Ishikawa (cell line): Measurements from ENCODE around the gene MAPKAPK5.

Experiments used
- CEBPB ChIP-seq: IDR thresholded peaks from 2 replicates; pipeline ENCODE4 v1.6.1; 2012
- CREB1 ChIP-seq: IDR thresholded peaks from 2 replicates; pipeline ENCODE4 v1.6.1; 2012; ENCODE audit warnings: low read depth
- EGR1 ChIP-seq: IDR thresholded peaks from 2 replicates; pipeline ENCODE4 v1.6.1; 2012
- EP300 ChIP-seq: IDR thresholded peaks from 2 replicates; pipeline ENCODE4 v1.6.1; 2012; ENCODE audit warnings: borderline replicate concordance
- FOXM1 ChIP-seq: IDR thresholded peaks from 2 replicates; pipeline ENCODE4 v1.6.1; 2012; ENCODE audit warnings: low read depth, borderline replicate concordance
- NFIC ChIP-seq: IDR thresholded peaks from 2 replicates; pipeline ENCODE4 v1.6.1; 2012
- RAD21 ChIP-seq: IDR thresholded peaks from 2 replicates; pipeline ENCODE4 v1.6.1; 2012; ENCODE audit warnings: low read depth
- TAF1 ChIP-seq: IDR thresholded peaks from 2 replicates; pipeline ENCODE4 v1.6.1; 2012; ENCODE audit warnings: low read depth, mild to moderate bottlenecking
- TCF12 ChIP-seq: IDR thresholded peaks from 2 replicates; pipeline ENCODE4 v1.6.1; 2012; ENCODE audit warnings: low read depth
- TEAD4 ChIP-seq: IDR thresholded peaks from 2 replicates; pipeline ENCODE4 v1.6.1; 2012
- USF1 ChIP-seq: IDR thresholded peaks from 2 replicates; pipeline ENCODE4 v1.6.1; 2012
- YY1 ChIP-seq: IDR thresholded peaks from 2 replicates; pipeline ENCODE4 v1.6.1; 2012; ENCODE audit warnings: low read depth
- ZBTB7A ChIP-seq: IDR thresholded peaks from 2 replicates; pipeline ENCODE4 v1.6.1; 2012; ENCODE audit warnings: low read depth
- TF ChIP-seq, protein P1 (sequence below): IDR thresholded peaks from 2 replicates; pipeline ENCODE4 v1.6.1; 2012; ENCODE audit warnings: low read depth, mild to moderate bottlenecking
- TF ChIP-seq, protein P2 (sequence below): IDR thresholded peaks from 2 replicates; pipeline ENCODE4 v1.6.1; 2012

The MAPKAPK5 gene

DNA sequence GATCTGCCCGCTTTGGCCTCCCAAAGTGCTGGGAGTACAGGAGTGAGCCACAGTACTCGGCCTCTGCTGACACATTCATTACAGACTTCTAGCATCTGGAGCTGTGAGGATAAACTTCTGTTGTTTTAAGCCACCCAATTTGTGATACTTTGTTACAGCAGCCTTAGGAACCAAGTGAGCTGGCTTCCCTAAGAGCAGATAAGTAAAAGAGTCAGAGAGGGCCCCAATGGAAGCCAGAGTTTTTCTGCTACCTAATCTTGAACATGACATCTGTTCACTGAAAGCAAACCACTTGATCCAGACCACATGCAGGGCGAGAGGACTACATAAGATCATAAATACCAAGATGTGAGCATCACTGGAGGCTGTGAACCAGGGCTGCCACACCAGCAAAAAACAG is 3.7 kb upstream of the MAPKAPK5 start:
- TF ChIP-seq, protein P1, sequence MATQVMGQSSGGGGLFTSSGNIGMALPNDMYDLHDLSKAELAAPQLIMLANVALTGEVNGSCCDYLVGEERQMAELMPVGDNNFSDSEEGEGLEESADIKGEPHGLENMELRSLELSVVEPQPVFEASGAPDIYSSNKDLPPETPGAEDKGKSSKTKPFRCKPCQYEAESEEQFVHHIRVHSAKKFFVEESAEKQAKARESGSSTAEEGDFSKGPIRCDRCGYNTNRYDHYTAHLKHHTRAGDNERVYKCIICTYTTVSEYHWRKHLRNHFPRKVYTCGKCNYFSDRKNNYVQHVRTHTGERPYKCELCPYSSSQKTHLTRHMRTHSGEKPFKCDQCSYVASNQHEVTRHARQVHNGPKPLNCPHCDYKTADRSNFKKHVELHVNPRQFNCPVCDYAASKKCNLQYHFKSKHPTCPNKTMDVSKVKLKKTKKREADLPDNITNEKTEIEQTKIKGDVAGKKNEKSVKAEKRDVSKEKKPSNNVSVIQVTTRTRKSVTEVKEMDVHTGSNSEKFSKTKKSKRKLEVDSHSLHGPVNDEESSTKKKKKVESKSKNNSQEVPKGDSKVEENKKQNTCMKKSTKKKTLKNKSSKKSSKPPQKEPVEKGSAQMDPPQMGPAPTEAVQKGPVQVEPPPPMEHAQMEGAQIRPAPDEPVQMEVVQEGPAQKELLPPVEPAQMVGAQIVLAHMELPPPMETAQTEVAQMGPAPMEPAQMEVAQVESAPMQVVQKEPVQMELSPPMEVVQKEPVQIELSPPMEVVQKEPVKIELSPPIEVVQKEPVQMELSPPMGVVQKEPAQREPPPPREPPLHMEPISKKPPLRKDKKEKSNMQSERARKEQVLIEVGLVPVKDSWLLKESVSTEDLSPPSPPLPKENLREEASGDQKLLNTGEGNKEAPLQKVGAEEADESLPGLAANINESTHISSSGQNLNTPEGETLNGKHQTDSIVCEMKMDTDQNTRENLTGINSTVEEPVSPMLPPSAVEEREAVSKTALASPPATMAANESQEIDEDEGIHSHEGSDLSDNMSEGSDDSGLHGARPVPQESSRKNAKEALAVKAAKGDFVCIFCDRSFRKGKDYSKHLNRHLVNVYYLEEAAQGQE = no peak
- TF ChIP-seq TEAD4 (no peak), USF1 (no peak), EP300 (no peak), CEBPB (no peak), RAD21 (no peak), TCF12 (no peak), TAF1 (no peak), EGR1 (no peak), NFIC (no peak), CREB1 (no peak), FOXM1 (no peak), ZBTB7A (no peak), YY1 (no peak)
- TF ChIP-seq, protein P2, sequence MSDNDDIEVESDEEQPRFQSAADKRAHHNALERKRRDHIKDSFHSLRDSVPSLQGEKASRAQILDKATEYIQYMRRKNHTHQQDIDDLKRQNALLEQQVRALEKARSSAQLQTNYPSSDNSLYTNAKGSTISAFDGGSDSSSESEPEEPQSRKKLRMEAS = no peak

DNA sequence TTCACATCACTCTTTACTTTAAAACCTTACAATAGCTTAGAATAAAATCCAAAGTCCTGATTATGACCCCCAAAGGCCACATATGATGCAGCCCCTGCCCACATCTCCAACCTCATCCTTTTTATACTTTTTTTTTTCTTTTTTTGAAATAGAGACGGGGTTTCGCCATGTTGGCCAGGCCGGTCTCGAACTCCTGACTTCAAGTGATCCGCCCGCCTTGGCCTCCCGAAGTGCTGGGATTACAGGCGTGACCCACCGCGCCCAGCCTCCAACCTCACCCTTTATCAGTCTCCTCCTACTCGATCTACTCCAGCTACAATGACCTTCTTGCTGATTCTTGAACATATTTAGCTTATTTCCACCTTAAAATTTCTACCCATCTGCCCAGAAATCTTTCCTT is 1.2 kb upstream of the MAPKAPK5 start:
- no peak for TF ChIP-seq RAD21
- no peak for TF ChIP-seq NFIC
- no peak for TF ChIP-seq FOXM1
- no peak for TF ChIP-seq CEBPB
- TF ChIP-seq TCF12 = no peak

DNA sequence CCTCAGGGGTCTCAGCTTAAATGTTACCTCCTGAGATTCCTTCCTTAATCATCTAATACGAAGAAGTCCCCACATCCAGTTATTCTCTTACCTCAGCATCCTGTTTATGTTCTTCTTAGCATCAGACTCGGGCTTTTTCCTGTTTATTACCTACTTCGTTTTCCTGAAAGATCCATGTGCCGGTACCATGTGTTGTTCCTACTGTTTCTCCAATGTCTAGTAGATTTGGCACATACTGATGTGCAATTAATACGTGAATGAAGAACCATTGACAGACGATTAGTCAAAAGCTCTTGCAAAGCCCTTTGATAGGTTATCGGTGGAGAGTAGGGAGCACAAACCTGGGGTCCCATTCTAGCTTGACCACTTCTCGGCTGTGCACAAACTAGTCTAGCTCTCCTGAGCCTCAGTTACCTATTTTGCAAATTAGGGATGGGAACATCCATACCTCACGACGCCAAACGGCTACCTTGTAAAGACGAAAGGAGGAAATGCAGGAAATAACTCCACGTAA is 735 bp upstream of the MAPKAPK5 start:
- TF ChIP-seq TCF12 (no peak), TEAD4 (no peak), EGR1 (no peak), TAF1 (no peak)

DNA sequence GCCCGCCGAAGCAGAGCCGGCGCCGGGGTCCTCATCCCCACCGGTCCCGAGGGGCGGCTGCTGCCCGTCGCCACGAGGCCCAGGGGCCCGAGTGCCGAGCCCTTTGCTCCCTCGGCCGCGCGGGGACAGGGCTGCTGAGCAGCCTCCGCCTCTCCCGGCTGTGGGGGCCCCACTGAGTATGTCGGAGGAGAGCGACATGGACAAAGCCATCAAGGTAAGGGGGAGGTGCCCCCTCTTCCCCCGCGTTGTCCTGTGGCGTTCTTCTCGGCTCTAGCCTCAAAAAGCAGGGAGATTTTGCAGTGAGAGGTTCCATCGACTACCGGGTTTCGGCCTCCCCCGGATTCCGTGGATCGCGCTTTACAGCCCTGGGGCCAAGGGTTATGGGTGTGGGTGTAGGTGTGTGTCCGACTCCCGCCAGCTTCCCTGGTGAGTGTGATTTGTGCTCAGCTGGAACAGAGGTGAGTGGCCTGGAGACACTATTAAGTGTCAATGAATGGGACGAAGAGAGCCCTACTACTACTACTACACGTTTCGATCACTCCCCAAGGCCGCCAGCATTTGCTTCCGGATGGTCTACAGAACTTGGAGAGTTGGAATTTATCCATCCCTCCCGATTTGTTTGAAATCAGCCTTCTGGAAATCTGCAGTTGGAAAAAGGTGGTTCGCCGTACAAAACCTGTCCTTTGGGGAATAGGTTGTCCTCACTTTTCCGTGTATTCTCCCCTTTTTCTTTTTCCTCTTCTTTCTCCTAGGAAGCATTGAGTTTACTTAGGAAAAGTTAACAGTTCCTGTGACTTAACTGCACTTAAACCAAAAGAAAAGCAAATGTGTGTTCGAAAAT is 748 bp downstream of the MAPKAPK5 start:
- no peak for TF ChIP-seq TEAD4
- no peak for TF ChIP-seq EP300
- no peak for TF ChIP-seq YY1
- no peak for TF ChIP-seq TCF12
- no peak for TF ChIP-seq EGR1
- no peak for TF ChIP-seq FOXM1
- TF ChIP-seq, protein P1 = no peak
- TF ChIP-seq CREB1 = no peak

GRCh38 chr12:111846016-111846415 is 4.0 kb downstream of the MAPKAPK5 start:
- TF ChIP-seq TAF1 (no peak), NFIC (no peak), USF1 (no peak), CREB1 (no peak), RAD21 (no peak), ZBTB7A (no peak), EGR1 (no peak), TEAD4 (no peak), FOXM1 (no peak), CEBPB (no peak), TCF12 (no peak), YY1 (no peak), EP300 (no peak)
- TF ChIP-seq, protein P2 = no peak
- TF ChIP-seq, protein P1 = no peak
